ENCODE measurements around the gene LARP4B.

Gene LARP4B

GRCh38 chr10:787933-788651 is 143.4 kb downstream of the LARP4B start:
- peak; percentile 55 for DNase-seq (ENCODE audit: low read depth, low spot score)

- no peak for DNase-seq (ENCODE audit: low read depth, low spot score)
These were observed 144.7 kb downstream of the LARP4B start for GRCh38 chr10:786633-787474.

- no peak for DNase-seq (ENCODE audit: low read depth, low spot score)
These were observed 145.7 kb downstream of the LARP4B start for GRCh38 chr10:785861-786214.

GRCh38 chr10:785089-785860 is 146.2 kb downstream of the LARP4B start:
- DNase-seq (ENCODE audit: low read depth, low spot score): no peak

GRCh38 chr10:784403-785088 is 147.0 kb downstream of the LARP4B start:
- peak; percentile 94 for DNase-seq (ENCODE audit: low read depth, low spot score)

- DNase-seq (ENCODE audit: low read depth, low spot score): no peak
These were observed 148.5 kb downstream of the LARP4B start for GRCh38 chr10:782751-783648.

GRCh38 chr10:780536-781524 is 150.7 kb downstream of the LARP4B start:
- no peak for DNase-seq (ENCODE audit: low read depth, low spot score)

- peak; percentile 67 for DNase-seq (ENCODE audit: low read depth, low spot score)
These were observed 152.7 kb downstream of the LARP4B start for GRCh38 chr10:778626-779330.

- no peak for DNase-seq (ENCODE audit: low read depth, low spot score)
These were observed 153.5 kb downstream of the LARP4B start for GRCh38 chr10:777913-778479.

- DNase-seq (ENCODE audit: low read depth, low spot score): no peak
These were observed 154.7 kb downstream of the LARP4B start for GRCh38 chr10:776772-777171.

- peak; percentile 80 for DNase-seq (ENCODE audit: low read depth, low spot score)
These were observed 156.0 kb downstream of the LARP4B start for GRCh38 chr10:775245-776075.

- no peak for DNase-seq (ENCODE audit: low read depth, low spot score)
These were observed 156.8 kb downstream of the LARP4B start for GRCh38 chr10:774661-775244.

- DNase-seq (ENCODE audit: low read depth, low spot score): no peak
These were observed 157.3 kb downstream of the LARP4B start for GRCh38 chr10:774223-774622.

GRCh38 chr10:773562-774161 is 157.8 kb downstream of the LARP4B start:
- DNase-seq (ENCODE audit: low read depth, low spot score): no peak

GRCh38 chr10:772227-772637 is 159.3 kb downstream of the LARP4B start:
- no peak for DNase-seq (ENCODE audit: low read depth, low spot score)

- no peak for DNase-seq (ENCODE audit: low read depth, low spot score)
These were observed 159.9 kb downstream of the LARP4B start for GRCh38 chr10:771647-772046.

- DNase-seq (ENCODE audit: low read depth, low spot score): no peak
These were observed 160.5 kb downstream of the LARP4B start for GRCh38 chr10:770975-771374.

Data from astrocyte of the hippocampus (primary cell).